Measurements from ENCODE around the gene NCKAP5L.

- TF ChIP-seq POLR2AphosphoS5 (IDR thresholded peaks at IDR 0.05; ENCODE audit: low read depth, low read length) (no peak), TAF1 (IDR thresholded peaks at IDR 0.05; ENCODE audit: borderline replicate concordance, insufficient read depth, low read length) (no peak), SIN3A (IDR thresholded peaks at IDR 0.05; ENCODE audit: borderline replicate concordance, insufficient read depth, low read length) (no peak), REST (IDR thresholded peaks at IDR 0.05; ENCODE audit: insufficient read depth in 1 of 2, low read depth in 2 of 2, low read length in 2 of 2) (no peak), FOXP2 (optimal IDR thresholded peaks at IDR 0.05; ENCODE audit: borderline replicate concordance, extremely low read depth, extremely low read length, insufficient read depth) (no peak)
Observed at GRCh38 chr12:49784756-49785409, 43.3 kb downstream of the NCKAP5L start.
